Brain microvascular endothelial cell (primary cell): ENCODE measurements around the gene RAB4B.
"Not testable (repeated sequence)": the region's sequence is repeated elsewhere in the genome, so short reads cannot be mapped to it uniquely, and the experiment has no call there.

Source experiments
- DNase-seq: peaks from one replicate; pipeline ENCODE4 v3.0.0-alpha.2; 2020
- H3K27ac ChIP-seq: fragments of 250-450 bp; sonication (Bioruptor Pico); 2 replicates; pipeline ENCODE4 v1.5.1; 2020; ENCODE audit warnings: mild to moderate bottlenecking, moderate library complexity
- H3K27me3 ChIP-seq: fragments of 250-450 bp; sonication (Bioruptor Pico); replicated peaks from 2 replicates; pipeline ENCODE4 v1.5.1; 2020; ENCODE audit warnings: mild to moderate bottlenecking
- H3K36me3 ChIP-seq: fragments of 250-450 bp; sonication (Bioruptor Pico); replicated peaks from 2 replicates; pipeline ENCODE4 v1.5.1; 2020; ENCODE audit warnings: mild to moderate bottlenecking
- H3K4me3 ChIP-seq: 2 replicates; pipeline ENCODE4 v1.5.1; 2011; ENCODE audit warnings: low read depth, mild to moderate bottlenecking, control low read depth, low read length, moderate library complexity
- in situ Hi-C: cut with HindIII; loops from 2 replicates; pipeline ENCODE4 v1.10.0; 2017; ENCODE audit warnings: low sequenced_read_pairs, low pct_ligation_motif_present
- TF ChIP-seq, protein P1 (sequence below): IDR thresholded peaks from 2 replicates; pipeline ENCODE4 v1.5.1; 2011; ENCODE audit warnings: low read depth, mild to moderate bottlenecking, moderate library complexity, low read length, control low read depth, inconsistent platforms; ENCODE audit errors: missing control alignments

The RAB4B gene

DNA sequence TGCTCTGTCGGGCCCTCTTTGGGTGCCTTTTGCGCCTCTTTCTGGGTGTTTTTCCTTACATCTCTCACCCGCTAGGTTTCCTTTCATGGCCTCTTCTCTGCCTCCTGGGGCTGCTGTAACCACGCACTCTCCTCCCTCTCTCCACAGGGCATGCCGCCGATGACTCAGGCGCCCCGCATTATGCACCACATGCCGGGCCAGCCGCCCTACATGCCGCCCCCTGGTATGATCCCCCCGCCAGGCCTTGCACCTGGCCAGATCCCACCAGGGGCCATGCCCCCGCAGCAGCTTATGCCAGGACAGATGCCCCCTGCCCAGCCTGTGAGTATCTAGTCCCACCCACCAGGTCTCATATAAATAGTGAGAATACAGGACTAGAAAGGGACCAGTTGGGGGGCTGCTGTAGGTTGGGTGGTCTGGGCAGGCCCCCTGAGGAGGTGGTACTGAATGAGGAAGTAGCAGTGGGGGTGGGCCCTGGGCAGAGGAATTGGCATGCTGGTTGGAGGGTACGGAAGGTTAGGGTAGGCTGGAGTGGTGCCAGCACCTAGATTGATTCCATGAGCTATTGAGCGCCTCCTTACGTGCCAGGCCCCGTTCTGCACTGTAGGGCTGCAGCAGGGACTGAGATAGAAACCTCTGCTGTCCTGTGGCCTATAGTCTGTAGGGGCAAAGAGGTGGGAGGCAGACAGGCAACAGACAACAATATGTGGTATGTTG lies 15.1 kb upstream of the RAB4B start:
- Histone ChIP-seq H3K4me3 (no peak overlapping the region), H3K27me3 (no peaks in the 10 kb centered on the region), H3K27ac (no peak overlapping the region), H3K36me3 (peaks cover 81% of the 10 kb centered on the region)
- in situ Hi-C loops = no loop called here
- TF ChIP-seq, protein P1, sequence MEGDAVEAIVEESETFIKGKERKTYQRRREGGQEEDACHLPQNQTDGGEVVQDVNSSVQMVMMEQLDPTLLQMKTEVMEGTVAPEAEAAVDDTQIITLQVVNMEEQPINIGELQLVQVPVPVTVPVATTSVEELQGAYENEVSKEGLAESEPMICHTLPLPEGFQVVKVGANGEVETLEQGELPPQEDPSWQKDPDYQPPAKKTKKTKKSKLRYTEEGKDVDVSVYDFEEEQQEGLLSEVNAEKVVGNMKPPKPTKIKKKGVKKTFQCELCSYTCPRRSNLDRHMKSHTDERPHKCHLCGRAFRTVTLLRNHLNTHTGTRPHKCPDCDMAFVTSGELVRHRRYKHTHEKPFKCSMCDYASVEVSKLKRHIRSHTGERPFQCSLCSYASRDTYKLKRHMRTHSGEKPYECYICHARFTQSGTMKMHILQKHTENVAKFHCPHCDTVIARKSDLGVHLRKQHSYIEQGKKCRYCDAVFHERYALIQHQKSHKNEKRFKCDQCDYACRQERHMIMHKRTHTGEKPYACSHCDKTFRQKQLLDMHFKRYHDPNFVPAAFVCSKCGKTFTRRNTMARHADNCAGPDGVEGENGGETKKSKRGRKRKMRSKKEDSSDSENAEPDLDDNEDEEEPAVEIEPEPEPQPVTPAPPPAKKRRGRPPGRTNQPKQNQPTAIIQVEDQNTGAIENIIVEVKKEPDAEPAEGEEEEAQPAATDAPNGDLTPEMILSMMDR = no peak
- no peak for DNase-seq

DNA sequence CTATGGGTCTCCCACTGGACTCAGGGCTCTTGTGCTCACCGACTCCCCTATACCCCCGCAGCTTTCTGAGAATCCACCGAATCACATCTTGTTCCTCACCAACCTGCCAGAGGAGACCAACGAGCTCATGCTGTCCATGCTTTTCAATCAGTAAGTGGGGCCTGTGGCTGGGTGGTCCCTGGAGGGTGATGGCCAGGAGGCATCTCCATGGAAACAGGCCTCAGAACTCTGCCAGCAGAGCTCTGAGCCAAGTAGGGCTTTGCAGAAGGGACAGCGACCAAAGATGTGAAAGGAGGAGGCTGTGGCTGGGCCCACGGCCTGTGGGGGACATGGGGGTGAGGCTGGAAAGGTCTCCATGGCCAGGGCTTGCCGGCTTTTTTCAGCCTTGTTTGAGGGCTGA lies 14.5 kb upstream of the RAB4B start:
- H3K27me3 ChIP-seq = no peaks in the 10 kb centered on the region
- H3K36me3 ChIP-seq = peaks cover 75% of the 10 kb centered on the region
- TF ChIP-seq, protein P1 = no peak
- in situ Hi-C loops = no loop called here
- no peak overlapping the region for H3K27ac ChIP-seq
- no peak overlapping the region for H3K4me3 ChIP-seq
- no peak for DNase-seq

DNA sequence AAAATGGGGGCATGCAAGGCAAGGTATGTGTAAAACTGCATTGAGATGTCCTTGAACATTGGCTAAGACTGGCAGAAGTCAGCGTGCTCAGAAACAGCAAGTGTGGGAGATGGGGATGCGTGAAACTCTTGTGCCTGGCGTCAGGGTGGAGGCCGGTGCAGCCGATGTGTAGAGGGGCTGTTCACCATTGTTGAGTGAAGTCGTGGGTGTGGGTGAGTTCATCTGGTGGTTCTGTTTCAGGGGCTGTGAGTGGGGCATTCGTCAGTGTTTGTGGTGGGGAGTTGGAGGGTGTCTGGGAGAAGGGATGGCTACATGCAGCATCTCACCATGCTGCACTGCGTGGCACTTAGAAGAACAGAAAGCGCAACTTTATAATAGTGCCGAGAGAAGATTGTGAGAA lies 14.1 kb upstream of the RAB4B start:
- no peaks in the 10 kb centered on the region for H3K27me3 ChIP-seq
- H3K4me3 ChIP-seq = no peak overlapping the region
- in situ Hi-C loops = no loop called here
- H3K36me3 ChIP-seq = peaks cover 71% of the 10 kb centered on the region
- H3K27ac ChIP-seq = no peak overlapping the region
- TF ChIP-seq, protein P1 = no peak
- no peak for DNase-seq

DNA sequence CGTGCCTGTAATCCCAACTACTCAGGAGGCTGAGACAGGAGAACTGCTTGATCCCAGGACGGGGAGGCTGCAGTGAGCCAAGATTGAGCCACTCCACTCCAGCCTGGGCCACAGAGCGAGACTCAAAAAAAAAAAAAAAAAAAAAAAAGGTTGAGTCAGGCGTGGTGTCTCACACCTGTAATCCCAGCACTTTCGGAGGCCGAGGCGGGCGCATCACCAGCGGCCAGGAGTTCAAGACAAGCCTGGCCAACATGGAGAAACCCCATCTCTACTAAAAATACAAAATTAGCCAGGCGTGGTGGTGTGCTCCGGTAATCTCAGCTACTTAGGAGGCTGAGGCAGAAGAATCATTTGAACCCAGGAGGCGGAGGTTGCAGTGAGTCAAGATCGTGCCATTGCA lies 11.7 kb upstream of the RAB4B start:
- in situ Hi-C loops, DNase-seq, H3K4me3 ChIP-seq, H3K27ac ChIP-seq, H3K27me3 ChIP-seq: not testable (repeated sequence)
- H3K36me3 ChIP-seq = peaks cover 51% of the 10 kb centered on the region

DNA sequence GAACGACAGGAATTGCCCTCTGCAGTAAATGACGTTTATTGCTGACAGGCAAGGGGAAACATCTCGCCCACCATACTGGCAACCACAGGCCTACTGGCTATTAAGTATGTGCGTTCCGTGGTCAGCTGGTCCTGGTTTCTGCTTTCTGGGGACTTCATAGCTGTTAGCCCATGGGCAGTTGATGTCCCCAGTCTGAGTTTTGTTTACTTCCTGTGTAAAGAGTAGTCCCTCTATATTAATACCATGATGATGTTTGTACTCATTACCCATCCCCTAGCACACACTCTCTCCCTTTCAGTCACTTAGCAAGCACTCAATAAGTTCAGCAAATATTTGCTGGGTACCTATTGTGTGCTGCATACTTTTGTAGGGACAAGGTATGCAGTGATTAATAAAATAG lies 9.2 kb upstream of the RAB4B start:
- DNase-seq = no peak
- TF ChIP-seq, protein P1 = no peak
- in situ Hi-C loops = no loop called here
- H3K4me3 ChIP-seq = no peak overlapping the region
- no peaks in the 10 kb centered on the region for H3K27me3 ChIP-seq
- H3K36me3 ChIP-seq = peaks cover 27% of the 10 kb centered on the region
- no peak overlapping the region for H3K27ac ChIP-seq

DNA sequence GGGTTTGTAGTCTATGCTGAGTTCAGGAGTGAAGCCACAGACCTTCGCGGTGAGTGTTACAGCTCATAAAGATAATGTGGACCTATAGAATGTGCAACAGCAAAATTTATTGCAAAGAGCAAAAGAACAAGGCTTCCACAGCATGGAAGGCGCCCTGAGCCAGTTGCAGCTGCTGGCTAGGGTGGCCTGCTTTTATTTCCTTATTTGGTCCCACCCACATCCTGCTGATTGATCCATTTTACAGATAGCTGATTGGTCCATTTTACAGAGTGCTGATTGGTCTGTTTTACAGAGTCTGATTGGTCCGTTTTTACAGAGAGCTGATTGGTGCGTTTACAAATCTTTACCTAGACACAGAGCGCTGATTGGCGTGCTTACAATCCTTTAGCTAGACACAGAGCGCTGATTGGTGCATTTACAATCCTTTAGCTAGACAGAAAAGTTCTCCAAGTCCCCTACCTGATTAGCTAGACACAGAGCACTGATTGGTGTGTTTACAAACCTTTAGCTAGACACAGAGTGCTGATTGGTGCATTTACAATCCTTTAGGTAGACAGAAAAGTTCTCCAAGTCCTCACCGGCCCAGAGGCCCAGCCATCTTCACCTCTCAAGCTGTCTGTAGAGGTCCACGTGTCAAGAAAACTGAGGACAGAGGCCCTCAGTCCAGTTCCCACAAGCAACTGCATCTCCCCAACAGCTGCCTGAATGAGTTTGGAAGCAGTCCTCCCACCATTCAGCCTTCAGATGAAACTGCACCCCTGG lies 6.8 kb upstream of the RAB4B start:
- DNase-seq, H3K36me3 ChIP-seq, H3K27ac ChIP-seq, H3K4me3 ChIP-seq, in situ Hi-C loops, H3K27me3 ChIP-seq: not testable (repeated sequence)
